ENCODE measurements around the gene PLCB1.
"Not testable (repeated sequence)": the region's sequence is repeated elsewhere in the genome, so short reads cannot be mapped to it uniquely, and the experiment has no call there.

Gene PLCB1

DNA sequence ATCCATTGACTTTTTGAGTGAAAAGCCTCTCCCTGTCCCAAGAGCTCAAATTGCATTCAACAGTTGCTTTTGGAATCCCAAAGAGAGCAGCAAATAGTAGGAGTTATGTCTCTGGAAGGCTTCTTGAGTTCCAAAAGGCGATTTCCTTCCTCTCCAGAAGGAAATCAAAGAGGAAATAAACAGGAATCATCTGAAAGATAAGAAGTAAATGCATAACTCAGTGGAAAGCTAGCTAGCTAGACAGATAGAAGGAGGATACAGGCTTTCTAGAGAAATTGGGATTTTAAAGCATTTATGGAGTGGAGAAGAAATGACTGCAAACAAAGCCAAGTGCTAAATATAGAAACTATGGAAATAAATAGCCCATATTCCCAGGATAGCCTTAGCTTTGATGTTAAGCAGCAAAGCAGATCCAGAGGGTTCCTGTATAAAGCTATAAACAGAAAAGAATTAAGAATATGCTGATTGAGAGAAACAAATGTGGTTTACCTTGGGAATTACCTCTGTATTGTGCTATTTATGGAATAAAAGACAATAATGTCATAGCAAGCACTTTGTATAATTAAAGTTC lies 214.7 kb downstream of the PLCB1 start:
- DNase-seq: no peak

GRCh38 chr20:8350225-8350624 lies 218.2 kb downstream of the PLCB1 start:
- not testable (repeated sequence) for DNase-seq

GRCh38 chr20:8352486-8352885 lies 220.4 kb downstream of the PLCB1 start:
- DNase-seq: no peak

- DNase-seq: no peak
Measured at GRCh38 chr20:8353512-8353911, 221.4 kb downstream of the PLCB1 start.

GRCh38 chr20:8355453-8355852 lies 223.4 kb downstream of the PLCB1 start:
- DNase-seq: no peak

DNA sequence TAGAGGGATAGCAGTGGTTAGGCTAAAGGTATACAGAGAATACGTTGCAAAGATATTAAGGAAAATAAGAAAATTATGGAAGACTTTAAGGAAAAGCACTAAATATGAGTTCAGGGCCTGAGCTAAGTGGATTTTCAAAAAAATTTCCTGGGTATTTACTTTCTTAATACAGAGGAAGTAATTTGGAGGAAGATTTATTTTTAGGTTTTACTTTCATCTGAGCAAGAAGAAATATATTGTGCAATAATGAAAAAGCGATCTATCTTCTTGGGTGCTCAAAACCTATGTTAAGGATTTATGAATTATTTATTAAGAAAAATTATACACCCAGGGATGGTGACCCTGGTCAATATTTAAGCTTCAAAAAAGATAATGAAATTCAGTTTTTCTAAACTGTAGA lies 224.7 kb downstream of the PLCB1 start:
- no peak for DNase-seq

DNA sequence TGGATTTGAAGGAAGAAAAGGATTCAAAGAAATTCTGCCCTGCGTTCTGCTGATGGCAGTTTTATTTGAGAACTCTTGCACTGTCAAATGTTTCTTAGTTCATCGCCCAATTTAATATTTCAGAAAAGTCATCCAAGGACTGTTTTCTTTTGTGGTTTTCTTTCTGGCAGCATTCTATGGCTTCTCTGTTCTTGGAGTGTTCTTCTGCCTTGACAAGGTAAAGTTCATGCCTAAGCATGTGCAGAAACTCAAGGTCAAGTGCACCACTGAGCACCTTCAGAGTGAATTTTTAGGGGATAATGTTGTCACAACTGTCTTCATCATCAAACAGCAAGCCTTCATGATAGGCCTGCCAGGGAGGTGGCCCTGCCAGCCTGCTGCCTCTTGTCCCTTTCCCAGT lies 225.6 kb downstream of the PLCB1 start:
- no peak for DNase-seq

DNA sequence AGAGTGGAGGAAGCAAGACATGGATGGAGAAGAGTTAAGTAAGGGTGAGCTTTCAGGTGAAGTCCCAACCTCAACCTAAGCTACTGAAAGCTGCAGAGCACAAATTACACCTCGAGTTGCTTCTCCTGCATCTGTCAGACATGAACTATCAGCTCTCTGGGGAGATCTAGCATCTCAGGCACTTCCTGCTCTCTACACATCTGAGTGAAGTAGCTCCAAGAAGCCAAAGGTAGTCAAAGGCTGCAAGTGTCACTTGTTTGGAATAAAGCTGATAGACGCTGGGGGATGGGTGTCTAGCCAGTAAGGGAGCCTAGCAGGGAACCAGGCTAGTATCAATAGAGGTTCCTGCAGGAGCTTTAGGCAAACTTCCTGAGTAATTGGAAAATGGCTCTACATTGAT lies 228.0 kb downstream of the PLCB1 start:
- no peak for DNase-seq

DNA sequence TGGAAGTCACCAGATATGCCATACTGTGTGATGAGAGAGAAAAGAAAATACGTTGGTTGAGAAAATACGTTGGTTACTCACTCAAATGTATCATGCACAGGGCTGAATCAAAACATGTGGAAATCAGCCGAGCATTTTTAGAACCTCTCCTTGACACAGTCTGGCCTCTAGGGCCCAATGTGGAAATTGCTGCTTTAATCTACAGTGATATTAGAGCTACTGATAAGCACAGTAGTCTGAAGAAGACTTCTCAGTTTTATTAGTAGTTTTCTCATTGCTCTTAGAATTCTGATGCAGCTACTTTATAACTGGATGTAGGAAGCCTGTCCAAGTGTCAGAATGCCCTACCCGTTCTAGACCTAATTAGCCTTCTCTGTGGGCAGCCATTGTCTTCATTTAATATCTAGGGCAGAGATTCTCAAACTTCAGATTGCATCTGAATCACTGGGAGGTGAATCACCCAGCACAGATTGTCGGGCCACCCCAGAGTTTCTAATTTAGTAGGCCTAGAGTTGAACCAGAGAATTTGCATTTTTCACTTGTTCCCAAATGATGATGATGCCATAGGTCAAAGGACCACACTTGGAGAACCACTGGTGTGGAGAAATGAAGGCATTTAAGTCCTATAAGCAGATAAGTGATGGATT lies 229.1 kb downstream of the PLCB1 start:
- no peak for DNase-seq

DNA sequence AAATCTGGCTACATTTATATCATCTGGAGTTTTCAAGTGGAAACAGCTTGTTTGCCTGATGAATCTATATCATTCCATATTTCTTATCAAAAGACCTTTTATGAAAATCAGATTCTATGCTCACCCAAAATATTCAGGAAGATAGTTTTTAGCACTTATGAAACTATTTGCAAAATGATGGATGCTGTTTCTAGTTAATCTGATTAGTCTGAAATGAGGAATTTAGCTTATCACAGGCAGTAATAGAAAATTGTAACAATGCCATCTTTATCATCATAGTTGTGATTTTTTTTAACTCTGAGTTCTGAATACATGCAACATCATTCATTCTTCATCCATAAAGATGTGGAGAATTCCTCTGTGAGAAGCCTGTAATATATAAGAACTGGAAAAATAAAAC lies 229.7 kb downstream of the PLCB1 start:
- DNase-seq: no peak

DNA sequence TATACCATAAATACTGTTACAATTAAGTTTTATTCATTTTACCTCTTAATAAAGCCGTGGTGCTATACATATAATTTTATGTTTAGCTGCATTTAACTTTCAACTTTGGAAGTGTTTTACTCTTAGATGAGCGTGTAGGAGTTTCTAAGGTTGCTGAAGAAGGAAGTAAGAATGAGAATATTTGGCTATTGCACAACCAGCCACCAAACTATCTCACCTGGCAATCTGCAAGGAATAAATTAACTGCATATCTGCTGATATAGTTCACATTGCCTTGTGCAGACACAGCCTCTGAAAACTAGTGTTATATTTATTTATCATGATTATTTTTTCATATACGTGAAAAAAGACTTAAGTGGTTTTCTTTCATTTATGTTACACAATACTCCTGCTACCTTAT lies 230.4 kb downstream of the PLCB1 start:
- no peak for DNase-seq

GRCh38 chr20:8363970-8364733 lies 232.1 kb downstream of the PLCB1 start:
- DNase-seq: no peak

GRCh38 chr20:8364734-8365078 lies 232.6 kb downstream of the PLCB1 start:
- no peak for DNase-seq

DNA sequence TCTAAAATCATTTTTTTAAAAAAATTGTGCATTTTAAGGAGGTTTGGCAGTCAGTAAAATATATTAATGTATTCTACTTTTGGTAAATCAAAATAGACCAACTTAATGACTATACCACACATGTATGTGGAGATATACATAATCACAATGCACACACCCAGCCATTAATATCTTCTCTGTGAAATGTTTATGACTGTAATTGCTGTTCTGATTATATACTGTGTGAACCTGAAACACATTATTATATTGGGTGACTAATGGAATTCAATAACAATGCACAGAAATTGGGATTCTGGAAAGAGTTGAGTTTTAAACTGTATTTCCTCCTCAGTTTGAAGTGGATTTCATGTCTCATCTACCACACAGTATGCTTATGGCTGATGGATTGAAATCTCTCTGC lies 233.6 kb downstream of the PLCB1 start:
- no peak for DNase-seq

DNA sequence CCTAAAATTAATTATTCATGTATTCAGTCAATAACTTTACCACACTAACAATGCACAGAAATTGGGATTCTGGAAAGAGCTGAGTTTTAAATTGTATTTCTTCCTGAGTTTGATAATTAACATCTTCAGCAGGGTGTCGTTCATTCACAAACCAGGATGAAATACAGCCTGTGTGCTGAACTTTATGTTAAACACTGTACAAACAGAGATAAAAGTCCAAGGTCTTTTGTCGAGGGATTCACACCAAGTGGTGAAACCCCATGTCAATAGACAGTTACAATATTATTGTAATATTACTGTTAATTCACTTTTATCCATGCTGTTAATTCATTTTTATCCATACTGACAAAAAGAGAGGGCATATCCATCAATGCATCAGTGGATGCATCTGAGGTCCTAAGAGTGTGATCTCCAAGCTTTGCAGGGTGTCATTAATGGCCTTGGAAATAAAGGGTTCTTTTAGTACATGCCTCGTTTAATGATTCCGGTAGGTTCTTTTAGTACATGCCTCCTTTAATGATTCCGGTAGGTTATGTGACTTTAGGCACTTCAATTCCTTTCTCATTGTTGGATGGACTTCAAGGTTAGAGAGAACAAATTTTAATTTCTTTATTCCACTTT lies 234.3 kb downstream of the PLCB1 start:
- no peak for DNase-seq

GRCh38 chr20:8367689-8368088 lies 235.6 kb downstream of the PLCB1 start:
- no peak for DNase-seq

GRCh38 chr20:8368670-8369069 lies 236.6 kb downstream of the PLCB1 start:
- DNase-seq: no peak

DNA sequence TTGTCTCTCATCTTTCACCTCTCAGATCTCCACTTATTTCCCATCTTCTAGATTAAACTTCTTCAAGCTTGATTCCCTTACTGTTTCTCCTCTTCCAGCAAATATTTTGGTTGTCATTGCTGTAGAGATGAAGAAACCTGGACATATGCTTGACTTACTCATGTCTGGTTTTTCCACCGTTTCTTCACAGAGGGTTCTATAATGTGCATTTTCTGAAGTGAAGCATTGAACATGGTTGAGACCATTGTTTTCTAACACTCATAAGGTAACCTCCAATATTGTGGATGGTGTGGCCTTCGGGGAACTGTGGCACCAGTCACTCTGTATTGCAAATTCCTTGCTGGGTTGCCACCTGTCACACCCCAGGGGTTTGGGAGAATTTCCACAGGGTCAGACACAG lies 237.2 kb downstream of the PLCB1 start:
- no peak for DNase-seq

DNA sequence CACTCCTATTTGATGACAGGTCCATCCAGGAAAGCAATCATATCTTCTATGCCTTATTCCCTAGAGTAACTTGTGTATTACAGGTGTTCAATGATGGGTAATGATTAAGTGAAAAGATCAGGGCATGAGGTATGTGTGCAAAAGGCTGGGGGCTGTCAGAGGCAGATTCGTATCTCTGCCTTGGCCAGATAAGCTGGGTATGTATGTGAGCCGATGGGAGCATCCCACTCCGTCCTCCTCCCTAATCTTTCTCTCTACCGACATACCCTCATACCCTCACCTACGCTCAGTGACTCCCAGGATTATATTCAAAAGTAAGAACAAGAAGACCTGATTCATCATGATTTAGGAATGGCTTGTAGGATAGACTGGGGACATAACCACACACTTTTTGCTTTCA lies 238.7 kb downstream of the PLCB1 start:
- DNase-seq: no peak

- no peak for DNase-seq
Measured at GRCh38 chr20:8372824-8373380, 240.8 kb downstream of the PLCB1 start.

GRCh38 chr20:8373579-8373978 lies 241.5 kb downstream of the PLCB1 start:
- no peak for DNase-seq

DNA sequence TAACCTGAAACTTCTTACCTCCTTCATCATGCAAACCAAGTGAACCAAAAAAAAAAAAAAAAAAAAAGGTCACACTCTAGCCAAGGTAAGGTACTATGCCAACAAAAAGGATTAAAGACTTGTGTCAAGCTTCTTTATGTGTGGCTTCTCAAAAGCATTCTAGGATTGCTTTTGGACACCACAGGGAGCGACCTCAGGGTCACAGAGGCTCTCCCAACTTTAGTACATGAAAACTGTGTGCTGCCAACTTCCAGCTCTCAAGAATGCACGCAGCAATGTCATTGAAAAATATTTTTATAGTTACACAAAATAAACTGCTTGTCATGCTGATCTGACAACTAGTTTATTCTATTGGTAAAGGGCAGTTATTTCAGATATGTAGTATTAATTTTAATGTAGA lies 243.8 kb downstream of the PLCB1 start:
- DNase-seq: no peak

GRCh38 chr20:8376940-8377339 lies 244.9 kb downstream of the PLCB1 start:
- no peak for DNase-seq

DNA sequence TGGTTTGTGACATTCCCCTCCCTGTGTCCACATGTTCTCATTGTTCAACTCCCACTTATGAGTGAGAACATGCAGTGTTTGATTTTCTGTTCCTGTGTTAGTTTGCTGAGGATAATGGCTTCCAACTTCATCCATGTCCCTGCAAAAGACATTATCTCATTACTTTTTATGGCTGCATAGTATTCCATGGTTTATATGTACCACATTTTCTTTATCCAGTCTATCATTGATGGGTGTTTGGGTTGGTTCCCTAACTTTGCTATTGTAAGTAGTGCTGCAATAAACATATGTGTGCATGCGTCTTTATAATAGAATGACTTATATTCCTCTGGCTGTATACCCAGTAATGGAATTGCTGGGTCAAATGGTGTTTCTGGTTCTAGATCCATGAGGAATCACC lies 247.1 kb downstream of the PLCB1 start:
- not testable (repeated sequence) for DNase-seq
